Lower lobe of right lung (tissue), 2 donors: ENCODE results near the gene LRRFIP2. TPM values are rescaled to one million over a fixed set of nuclear protein-coding genes. Genes with fewer than 3 reads are reported as not detected.

Experiments
- ATAC-seq, 2 donors: fragments of 200-7000 bp; cut with Tn5 transposase; one replicate each; pipeline ENCODE4 v1.9.1; 2020 to 2022; ENCODE audit warnings: mild to moderate bottlenecking in 2 of 2, moderate library complexity in 2 of 2
- DNase-seq: peaks from one replicate; pipeline ENCODE4 v3.0.0-alpha.2; 2020
- H3K27ac ChIP-seq: fragments of 200-600 bp; one replicate; pipeline ENCODE4 v1.8.0; 2022
- H3K27me3 ChIP-seq: fragments of 200-600 bp; one replicate; pipeline ENCODE4 v1.8.0; 2022; ENCODE audit warnings: low read depth
- H3K36me3 ChIP-seq: fragments of 200-600 bp; one replicate; pipeline ENCODE4 v1.8.0; 2022; ENCODE audit warnings: mild to moderate bottlenecking
- H3K4me1 ChIP-seq: fragments of 200-600 bp; one replicate; pipeline ENCODE4 v1.8.0; 2022
- H3K4me3 ChIP-seq: fragments of 200-600 bp; one replicate; pipeline ENCODE4 v1.8.0; 2022; ENCODE audit warnings: mild to moderate bottlenecking
- H3K9me3 ChIP-seq: fragments of 200-600 bp; one replicate; pipeline ENCODE4 v1.8.0; 2022
- CTCF ChIP-seq: fragments of 200-600 bp; IDR thresholded peaks from one replicate; pipeline ENCODE4 v1.8.0; 2022; ENCODE audit warnings: antibody characterized with exemption, mild to moderate bottlenecking
- intact Hi-C: fragments of 100-400 bp; cut with DNase I; formaldehyde crosslinking; loops from one replicate; pipeline ENCODE4 v1.11.0; 2022
- total RNA-seq: library from RNA; stranded (reverse); fragmentation: NEBNext Ultra II Directional; extraction: Animal tissue kit (Norgen Biotek cat#: 25700); gene quantifications from one replicate; pipeline ENCODE4 v1.2.1, GENCODE V29; 2021
- donor health status: DM: no; HTN: yes; CAD: no; lungs with severe emphysema.

Gene LRRFIP2
- total RNA-seq, 1 donor from 2014 or later: 44.4 TPM

DNA sequence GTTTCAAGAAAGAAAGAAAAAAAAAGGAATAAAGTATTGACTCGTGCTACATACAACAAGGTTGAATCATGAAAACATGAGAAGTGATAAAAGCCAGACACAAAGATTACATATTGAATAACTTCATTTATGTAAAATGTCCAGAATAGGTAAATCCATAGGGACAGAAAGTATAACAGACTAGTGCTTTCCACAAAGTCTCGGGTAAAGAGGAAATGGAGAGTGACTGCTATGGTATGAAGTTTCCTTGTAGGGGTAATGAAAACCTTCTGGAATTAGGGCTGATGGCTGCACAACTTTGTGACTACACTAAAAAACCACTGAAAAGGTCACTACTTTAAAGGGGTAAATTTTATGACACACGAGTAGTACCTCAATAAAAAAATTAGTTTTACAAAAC is 13.0 kb downstream of the LRRFIP2 start:
- Histone ChIP-seq H3K4me3 (no peak overlapping the region), H3K27ac (no peak overlapping the region), H3K9me3 (no peaks in the 10 kb centered on the region), H3K36me3 (peaks cover 11% of the 10 kb centered on the region), H3K27me3 (no peaks in the 10 kb centered on the region), H3K4me1 (peaks cover 14% of the 10 kb centered on the region)
- intact Hi-C loops: no loop called here
- no peak for TF ChIP-seq CTCF
- ATAC-seq (no peak), DNase-seq (no peak)

DNA sequence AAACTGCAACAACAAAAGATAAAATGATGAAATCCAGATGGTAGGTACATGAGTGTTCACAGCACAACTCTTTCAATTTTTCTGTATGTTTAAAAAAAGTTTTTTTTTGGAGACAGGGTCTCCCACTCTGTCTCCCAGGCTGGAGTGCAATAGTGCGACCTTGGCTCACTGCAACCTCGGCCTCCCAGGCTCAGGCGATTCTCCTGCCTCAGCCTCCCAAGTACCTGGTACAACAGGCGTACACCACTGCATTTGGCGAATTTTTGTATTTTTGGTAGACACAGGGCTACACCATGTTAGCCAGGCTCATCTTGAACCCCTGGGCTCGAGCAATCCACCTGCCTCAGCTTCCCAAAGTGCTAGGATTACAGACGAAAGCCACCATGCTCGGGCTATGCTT is 18.6 kb downstream of the LRRFIP2 start:
- H3K36me3 ChIP-seq: peaks cover 9% of the 10 kb centered on the region
- intact Hi-C loops: no loop called here
- H3K4me1 ChIP-seq: no peaks in the 10 kb centered on the region
- H3K9me3 ChIP-seq: no peaks in the 10 kb centered on the region
- H3K27ac ChIP-seq: no peak overlapping the region
- no peak for ATAC-seq
- no peak for DNase-seq
- H3K27me3 ChIP-seq: no peaks in the 10 kb centered on the region
- H3K4me3 ChIP-seq: no peak overlapping the region
- no peak for TF ChIP-seq CTCF

GRCh38 chr3:37154668-37155314 is 19.6 kb downstream of the LRRFIP2 start:
- no peak for ATAC-seq
- Histone ChIP-seq H3K36me3 (no peaks in the 10 kb centered on the region), H3K4me1 (no peaks in the 10 kb centered on the region), H3K4me3 (no peak overlapping the region), H3K27ac (no peak overlapping the region), H3K9me3 (no peaks in the 10 kb centered on the region), H3K27me3 (no peaks in the 10 kb centered on the region)
- no peak for TF ChIP-seq CTCF
- intact Hi-C loops: no loop called here
- no peak for DNase-seq

DNA sequence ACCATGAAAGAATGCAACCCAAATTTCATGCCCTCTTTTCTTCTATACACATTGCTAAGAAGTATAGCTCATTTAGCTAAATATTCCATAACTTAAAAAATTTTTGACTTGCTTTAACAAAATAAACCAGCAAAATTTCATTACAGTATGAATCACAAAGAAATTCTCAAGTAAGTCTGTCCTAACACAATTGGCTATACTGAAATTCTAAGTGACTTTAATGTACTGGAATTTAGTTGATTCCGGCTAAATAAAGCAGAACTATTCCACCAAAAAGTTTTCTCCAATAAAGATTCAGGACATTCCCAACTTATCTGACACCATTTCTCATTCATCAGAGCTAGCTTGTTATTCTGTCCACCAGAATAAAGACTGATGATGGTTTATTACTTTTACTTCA is 23.8 kb downstream of the LRRFIP2 start:
- Histone ChIP-seq H3K9me3 (no peaks in the 10 kb centered on the region), H3K4me1 (peaks cover 36% of the 10 kb centered on the region), H3K27me3 (no peaks in the 10 kb centered on the region), H3K36me3 (peaks cover 8% of the 10 kb centered on the region), H3K4me3 (no peak overlapping the region), H3K27ac (no peak overlapping the region)
- ATAC-seq: no peak
- intact Hi-C loops: no loop called here
- no peak for TF ChIP-seq CTCF
- no peak for DNase-seq

- no peak overlapping the region for H3K27ac ChIP-seq
- no peak for TF ChIP-seq CTCF
- H3K4me3 ChIP-seq: no peak overlapping the region
- DNase-seq (peak; percentile 79), ATAC-seq (peak; percentile 55 to 56)
- intact Hi-C loops: no loop called here
- H3K36me3 ChIP-seq: peaks cover 8% of the 10 kb centered on the region
- peaks cover 50% of the 10 kb centered on the region for H3K4me1 ChIP-seq
- H3K9me3 ChIP-seq: no peaks in the 10 kb centered on the region
- no peaks in the 10 kb centered on the region for H3K27me3 ChIP-seq
These were observed 25.1 kb downstream of the LRRFIP2 start for GRCh38 chr3:37149257-37149656.
